Small intestine (tissue), 7 donors: ENCODE measurements around the gene ZNF716. TPM values are rescaled to one million over a fixed set of nuclear protein-coding genes. Genes with fewer than 3 reads are reported as not detected.

Experiments used
- DNase-seq, 2 donors: peaks; one replicate each; pipeline versions ENCODE4 v3.0.0 to v3.0.0-alpha.2; 2013
- FAIRE-seq: peaks from 2 replicates; lab custom pipeline; 2012; peaks lifted over from hg19 to GRCh38; lab: Jason Lieb, UNC
- H3K27ac ChIP-seq, 3 donors: one replicate each; pipeline ENCODE4 v1.5.1; 2013; ENCODE audit warnings: low read length in 2 of 3, mild to moderate bottlenecking in 2 of 3, control low read depth in 1 of 3, inconsistent platforms in 1 of 3, low read depth in 1 of 3, moderate library complexity in 1 of 3
- H3K27me3 ChIP-seq, 3 donors: one replicate each; pipeline ENCODE4 v1.6.1; 2013; ENCODE audit warnings: low read length in 3 of 3, inconsistent platforms in 1 of 3; ENCODE audit not compliant: control insufficient read depth in 3 of 3, insufficient read depth in 3 of 3
- H3K36me3 ChIP-seq, 3 donors: one replicate each; pipeline ENCODE4 v1.6.1; 2013; ENCODE audit warnings: low read length in 3 of 3, inconsistent platforms in 1 of 3, low read depth in 1 of 3, mild to moderate bottlenecking in 1 of 3, moderate library complexity in 1 of 3; ENCODE audit not compliant: control insufficient read depth in 3 of 3, insufficient read depth in 2 of 3
- H3K4me1 ChIP-seq, 3 donors: one replicate each; pipeline ENCODE4 v1.6.1; 2013; ENCODE audit warnings: low read length in 2 of 3, inconsistent platforms in 1 of 3, low read depth in 1 of 3, mild to moderate bottlenecking in 1 of 3, moderate library complexity in 1 of 3; ENCODE audit not compliant: control insufficient read depth in 3 of 3, insufficient read depth in 2 of 3
- H3K4me3 ChIP-seq, 3 donors: one replicate each; pipeline ENCODE4 v1.5.1; 2013; ENCODE audit warnings: low read length in 3 of 3, control low read depth in 1 of 3, inconsistent platforms in 1 of 3, low read depth in 1 of 3, mild to moderate bottlenecking in 1 of 3, moderate library complexity in 1 of 3
- H3K9me3 ChIP-seq, 2 donors: one replicate each; pipeline ENCODE4 v1.6.1; 2013; ENCODE audit warnings: low read depth in 1 of 2, low read length in 1 of 2; ENCODE audit not compliant: control insufficient read depth in 2 of 2, insufficient read depth in 1 of 2
- WGBS, 3 donors: extraction: QIAGEN DNeasy Blood & Tissue Kit; methylation state at CpG; one replicate each; pipeline ENCODE4 v1.1.7; 2013; 5-methylcytosine and 5-hydroxymethylcytosine counted together
- polyA plus RNA-seq, 4 donors: library from polyadenylated mRNA; stranded (reverse) in 3 of 4; unstranded in 1 of 4; fragments of 200-250 nt in 3 of 4; fragments of 120-200 nt in 1 of 4; gene quantifications; one replicate each; pipeline versions ENCODE4 v1.2.1 to v1.2.3, GENCODE V29; 2013
- donor health status: healthy with polysubstance abuse.
- donor health status: control.
- donor health status: control.
- donor health status: Bipolar disorder and iron deficiency.
- donor health status: healthy.

The ZNF716 gene
- polyA plus RNA-seq, 4 donors, result not detected

- Histone ChIP-seq H3K4me3 (no peak overlapping the region), H3K27ac (no peak overlapping the region), H3K36me3 (no peaks in the 10 kb centered on the region), H3K4me1 (no peaks in the 10 kb centered on the region), H3K27me3 (no peaks in the 10 kb centered on the region), H3K9me3 (peaks cover 0 to 73% of the 10 kb centered on the region in 2 donors)
- DNase-seq (no peak), FAIRE-seq (no peak)
- 40 to 66% methylated on average over 1 to 3 of the region's 3 CpGs; no CpG with 5 or more reads in 1 of the 3 donors for WGBS, 3 donors
Measured at GRCh38 chr7:57412618-57413017, 37.4 kb upstream of the ZNF716 start.

DNA sequence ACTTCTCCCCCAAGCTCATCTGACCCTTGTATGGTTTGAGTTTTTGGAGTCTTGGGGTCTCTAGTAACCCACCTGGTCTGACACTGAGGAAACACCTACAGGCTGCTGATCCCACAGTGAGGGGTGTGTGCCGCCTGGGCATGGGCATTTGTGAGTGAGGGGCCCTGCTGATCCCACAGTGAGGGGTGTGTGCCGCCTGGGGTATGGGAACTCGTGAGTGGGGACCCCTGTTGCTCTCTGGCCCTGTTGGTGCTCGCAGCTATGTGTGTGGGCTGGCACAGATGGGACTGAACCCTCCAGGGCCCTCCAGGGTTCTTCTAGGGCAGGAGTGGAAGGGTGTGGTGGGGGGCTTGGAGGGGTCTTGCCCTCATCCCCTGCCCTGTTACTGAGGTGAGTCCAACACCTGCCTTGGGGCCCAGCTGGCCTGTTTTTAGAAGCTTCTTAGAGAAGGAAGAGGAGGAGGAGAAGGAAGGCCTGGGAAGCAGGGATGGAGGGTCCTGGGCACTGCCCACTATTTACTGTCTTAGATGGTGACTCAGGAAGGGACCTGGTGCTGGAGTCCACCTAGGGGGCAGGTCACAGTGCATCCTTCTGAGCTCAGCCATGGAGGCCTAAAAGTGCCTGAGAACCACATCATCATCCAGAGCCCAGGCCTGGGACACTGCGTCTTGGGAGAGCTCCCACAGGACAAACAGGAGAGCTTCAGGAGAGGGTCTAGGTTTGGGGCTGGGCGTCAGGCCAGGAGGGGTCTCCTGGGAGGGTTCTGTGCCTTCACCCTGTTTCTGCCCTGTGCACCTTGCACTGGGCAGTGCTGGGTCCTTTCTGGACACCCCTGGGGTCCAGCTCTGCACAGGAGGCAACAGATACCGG, 36.2 kb upstream of the ZNF716 start:
- H3K9me3 ChIP-seq, result peaks cover 0 to 76% of the 10 kb centered on the region in 2 donors

GRCh38 chr7:57414415-57414814, 35.6 kb upstream of the ZNF716 start:
- H3K4me3 ChIP-seq, result no peak overlapping the region
- no peaks in the 10 kb centered on the region for H3K27me3 ChIP-seq
- no peak overlapping the region for H3K27ac ChIP-seq
- no peaks in the 10 kb centered on the region for H3K36me3 ChIP-seq
- H3K9me3 ChIP-seq, result peaks cover 0 to 73% of the 10 kb centered on the region in 2 donors
- WGBS, 3 donors, result 84 to 100% methylated on average over 3 to 6 of the region's 6 CpGs; no CpG with 5 or more reads in 1 of the 3 donors
- FAIRE-seq (no peak), DNase-seq (no peak)
- H3K4me1 ChIP-seq, result no peaks in the 10 kb centered on the region

More for the DNA sequence above, 36.2 kb upstream of the ZNF716 start:
- WGBS, 3 donors, result 62 to 63% methylated on average over 5 to 7 of the region's 7 CpGs; no CpG with 5 or more reads in 1 of the 3 donors
- Histone ChIP-seq H3K27ac (no peak overlapping the region), H3K27me3 (no peaks in the 10 kb centered on the region), H3K4me3 (no peak overlapping the region), H3K4me1 (no peaks in the 10 kb centered on the region), H3K36me3 (no peaks in the 10 kb centered on the region)
- DNase-seq (no peak), FAIRE-seq (no peak)

DNA sequence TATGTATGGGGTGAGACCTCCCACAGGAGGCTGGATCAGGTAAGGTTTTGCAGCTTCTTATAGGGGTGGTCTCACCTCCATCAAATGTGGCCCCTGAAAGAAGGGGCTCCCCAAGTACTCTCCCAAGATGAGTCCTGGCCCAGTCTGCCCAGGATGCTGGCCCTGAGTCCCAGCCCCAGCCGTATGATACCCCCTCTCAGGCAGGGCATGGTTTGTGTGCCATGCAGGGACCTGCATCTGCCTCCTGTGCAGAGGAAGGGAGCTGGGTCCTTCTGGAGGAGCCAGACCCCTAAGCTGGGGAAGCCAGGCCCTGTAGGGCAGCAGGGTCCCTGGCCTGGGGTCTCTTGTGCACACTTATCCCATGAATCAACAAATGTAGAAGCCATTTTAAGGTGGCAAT, 35.1 kb upstream of the ZNF716 start:
- Histone ChIP-seq H3K9me3 (peaks cover 0 to 73% of the 10 kb centered on the region in 2 donors), H3K4me1 (no peaks in the 10 kb centered on the region), H3K36me3 (no peaks in the 10 kb centered on the region), H3K27ac (no peak overlapping the region), H3K27me3 (no peaks in the 10 kb centered on the region), H3K4me3 (no peak overlapping the region)
- FAIRE-seq (no peak), DNase-seq (no peak)
- 57 to 79% methylated on average over 1 of the region's 1 CpG; no CpG with 5 or more reads in 1 of the 3 donors for WGBS, 3 donors

- no peak for FAIRE-seq
Measured at GRCh38 chr7:57415326-57415725, 34.7 kb upstream of the ZNF716 start.

GRCh38 chr7:57415730-57416129, 34.2 kb upstream of the ZNF716 start:
- H3K4me3 ChIP-seq, result no peak overlapping the region
- H3K9me3 ChIP-seq, result peaks cover 0 to 72% of the 10 kb centered on the region in 2 donors
- H3K36me3 ChIP-seq, result no peaks in the 10 kb centered on the region
- H3K4me1 ChIP-seq, result no peaks in the 10 kb centered on the region
- H3K27me3 ChIP-seq, result no peaks in the 10 kb centered on the region
- no peak for DNase-seq
- no peak overlapping the region for H3K27ac ChIP-seq
- FAIRE-seq, result no peak
- WGBS, 3 donors, result 65 to 66% methylated on average over 9 of the region's 9 CpGs; no CpG with 5 or more reads in 1 of the 3 donors

More at GRCh38 chr7:57415326-57415725, 34.7 kb upstream of the ZNF716 start:
- Histone ChIP-seq H3K9me3 (peaks cover 0 to 72% of the 10 kb centered on the region in 2 donors), H3K27ac (no peak overlapping the region), H3K27me3 (no peaks in the 10 kb centered on the region), H3K4me1 (no peaks in the 10 kb centered on the region), H3K36me3 (no peaks in the 10 kb centered on the region), H3K4me3 (no peak overlapping the region)
- 72 to 75% methylated on average over 5 of the region's 5 CpGs; no CpG with 5 or more reads in 1 of the 3 donors for whole genome bisulfite sequencing, 3 donors
- DNase-seq, result no peak

DNA sequence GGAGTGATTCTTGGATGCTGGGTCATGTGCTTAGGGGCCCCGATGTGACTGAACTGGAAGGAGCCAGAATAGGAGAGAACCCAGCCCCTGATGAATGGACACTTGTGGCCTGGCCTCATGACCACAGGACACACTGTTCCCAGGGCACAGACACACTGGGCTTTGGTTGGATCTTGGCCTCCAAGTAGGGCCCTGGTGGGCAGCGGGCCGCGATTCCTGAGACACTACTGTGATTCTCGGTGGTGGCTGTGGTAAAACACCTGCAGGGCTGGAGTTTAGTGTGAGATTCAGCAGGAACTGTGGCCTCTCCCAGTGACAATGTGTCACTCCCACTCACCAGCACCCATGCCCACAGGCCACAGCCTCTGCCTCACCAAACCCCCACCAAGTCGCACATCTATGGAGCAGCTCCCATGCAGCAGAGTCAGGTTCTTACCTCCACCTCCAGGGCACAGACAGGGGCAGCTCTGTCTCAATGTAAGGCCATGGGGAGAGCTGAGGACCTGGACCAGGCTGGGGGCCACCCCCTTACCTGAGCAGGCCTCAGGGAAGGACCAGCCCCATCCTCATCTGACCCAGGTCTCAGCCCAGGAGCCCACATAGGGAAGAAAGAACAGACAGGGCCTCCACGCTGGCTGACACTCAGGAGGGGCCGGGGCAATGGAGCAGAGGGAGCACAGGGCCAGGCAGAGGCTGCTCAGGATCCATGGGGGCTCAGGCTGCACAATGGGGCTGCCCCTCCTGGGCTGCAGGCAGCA, 33.2 kb upstream of the ZNF716 start:
- Histone ChIP-seq H3K27me3 (no peaks in the 10 kb centered on the region), H3K4me3 (no peak overlapping the region), H3K9me3 (peaks cover 0 to 62% of the 10 kb centered on the region in 2 donors), H3K4me1 (no peaks in the 10 kb centered on the region), H3K27ac (no peak overlapping the region), H3K36me3 (no peaks in the 10 kb centered on the region)
- WGBS, 3 donors, result 83 to 84% methylated on average over 7 to 8 of the region's 8 CpGs; no CpG with 5 or more reads in 1 of the 3 donors
- FAIRE-seq, result no peak
- no peak for DNase-seq

- Histone ChIP-seq H3K4me3 (no peak overlapping the region), H3K4me1 (no peaks in the 10 kb centered on the region), H3K9me3 (peaks cover 0 to 52% of the 10 kb centered on the region in 2 donors), H3K36me3 (no peaks in the 10 kb centered on the region), H3K27ac (no peak overlapping the region), H3K27me3 (no peaks in the 10 kb centered on the region)
- no peak for DNase-seq
- WGBS, 3 donors, result 60 to 66% methylated on average over 3 of the region's 3 CpGs; no CpG with 5 or more reads in 1 of the 3 donors
- FAIRE-seq, result no peak
Measured at GRCh38 chr7:57417736-57418135, 32.2 kb upstream of the ZNF716 start.
